A549 (cell line): ENCODE data around the gene ACTR3C.
"Not testable (repeated sequence)": the region's sequence is repeated elsewhere in the genome, so short reads cannot be mapped to it uniquely, and the experiment has no call there.

Experiments used
- CHD4 ChIP-seq: fragments of 200-600 bp; sonication (generic); IDR thresholded peaks from 2 replicates; pipeline ENCODE4 v1.6.1; 2016; ENCODE audit warnings: antibody characterized with exemption, mild to moderate bottlenecking, borderline replicate concordance
- CTCF ChIP-seq: fragments of >200 bp; sonication (Bioruptor Twin); formaldehyde crosslinking; IDR thresholded peaks from 3 replicates; pipeline ENCODE4 v1.5.1; 2016
- FOSL2 ChIP-seq, 2 experiments: fragments of 450-650 bp in 1 of 2; fragments of >200 bp in 1 of 2; sonication (Bioruptor Twin) in 1 of 2; formaldehyde crosslinking; IDR thresholded peaks; 2 replicates each; pipeline versions ENCODE4 v1.5.0 to v1.6.1; 2016 to 2020; ENCODE audit warnings: mild to moderate bottlenecking in 1 of 2, moderate library complexity in 1 of 2
- HMGXB4 ChIP-seq: fragments of 250-450 bp; sonication (Bioruptor Pico); IDR thresholded peaks from 2 replicates; pipeline ENCODE4 v1.5.0; 2021; ENCODE audit warnings: mild to moderate bottlenecking, moderate library complexity, borderline replicate concordance
- HOXA7 ChIP-seq: fragments of 250-450 bp; sonication (Bioruptor Pico); IDR thresholded peaks from 2 replicates; pipeline ENCODE4 v1.5.0; 2020; ENCODE audit warnings: mild to moderate bottlenecking, moderate library complexity
- KDM5A ChIP-seq: fragments of 200-600 bp; sonication (generic); IDR thresholded peaks from 2 replicates; pipeline ENCODE4 v1.6.1; 2016; ENCODE audit warnings: antibody characterized with exemption, mild to moderate bottlenecking
- MAFK ChIP-seq: fragments of 450-650 bp; IDR thresholded peaks from 2 replicates; pipeline ENCODE4 v1.6.1; 2014; ENCODE audit not compliant: partially characterized antibody
- NR3C1 ChIP-seq: fragments of >200 bp; sonication (Bioruptor Twin); formaldehyde crosslinking; IDR thresholded peaks from 3 replicates; pipeline ENCODE4 v1.6.1; 2017
- POLR2A ChIP-seq: IDR thresholded peaks from 2 replicates; pipeline ENCODE4 v1.6.1; 2012; ENCODE audit warnings: mild to moderate bottlenecking, low read length
- RCOR1 ChIP-seq: fragments of 150-350 bp; IDR thresholded peaks from 2 replicates; pipeline ENCODE4 v1.6.1; 2014; ENCODE audit warnings: antibody characterized with exemption, low read length, low read depth
- RNF2 ChIP-seq: fragments of 200-600 bp; sonication (generic); IDR thresholded peaks from 2 replicates; pipeline ENCODE4 v1.6.1; 2016; ENCODE audit warnings: low read depth, mild to moderate bottlenecking, antibody characterized with exemption, moderate library complexity, borderline replicate concordance
- TP53 ChIP-seq: fragments of 250-450 bp; sonication (Bioruptor Pico); IDR thresholded peaks from 2 replicates; pipeline ENCODE4 v1.5.0; 2021; ENCODE audit warnings: mild to moderate bottlenecking, moderate library complexity
- USF2 ChIP-seq: fragments of 450-650 bp; IDR thresholded peaks from 2 replicates; pipeline ENCODE4 v1.6.1; 2014; ENCODE audit warnings: antibody characterized with exemption

- TF ChIP-seq NR3C1; HOXA7 (CRISPR knock-in tag); RNF2; CTCF; HMGXB4; POLR2A; KDM5A; TP53 (CRISPR knock-in tag); RCOR1; CHD4; FOSL2 (IDR thresholded peaks at IDR 0.05); FOSL2 (CRISPR knock-in tag; IDR thresholded peaks at IDR 0.05); MAFK; USF2: not testable (repeated sequence)
These were observed 17.5 kb downstream of the ACTR3C start for GRCh38 chr7:150305903-150306284.
